ENCODE measurements around the gene BDKRB2. TPM values are rescaled to one million over a fixed set of nuclear protein-coding genes. Genes with fewer than 3 reads are reported as not detected.

The BDKRB2 gene
- total RNA-seq, 1 experiment from 2014 or later, result 0.15 TPM

DNA sequence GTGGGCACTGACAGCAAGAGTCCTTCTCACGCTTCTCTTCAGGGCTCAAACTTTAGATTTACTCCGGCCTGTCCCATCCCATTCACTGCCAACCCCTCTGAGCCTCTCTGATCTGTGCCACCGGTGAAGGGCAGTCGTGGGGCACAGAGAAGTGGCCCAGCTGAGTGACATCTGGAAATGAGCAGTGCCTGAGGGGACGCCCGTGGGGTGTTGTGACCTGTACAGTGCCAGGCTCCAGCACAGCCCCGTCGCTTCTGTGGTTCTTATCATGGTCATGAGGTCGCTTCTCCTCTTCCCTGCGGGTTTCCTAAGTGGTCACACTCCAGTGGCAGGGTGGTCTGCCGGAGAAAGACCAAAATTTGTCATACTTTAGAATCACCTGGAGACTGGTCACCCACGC, 4.1 kb downstream of the BDKRB2 start:
- Histone ChIP-seq H3K27me3 (ENCODE audit: insufficient read depth, low read length) (peaks cover 2% of the 10 kb centered on the region; the same call in 1 of the 2 replicates), H3K4me1 (ENCODE audit: insufficient read depth, low read length) (no peaks in the 10 kb centered on the region), H4K8ac (replicated peaks; ENCODE audit: insufficient read length, low read depth, low read length) (no peak overlapping the region), H2AK5ac (ENCODE audit: insufficient read length, low read length) (no peak overlapping the region), H3K18ac (ENCODE audit: insufficient read length, low read depth, low read length) (no peak overlapping the region), H2BK5ac (ENCODE audit: insufficient read length, low read length) (no peak overlapping the region), H4K20me1 (ENCODE audit: control insufficient read depth, insufficient read depth, insufficient read length) (no peaks in the 10 kb centered on the region), H2BK120ac (ENCODE audit: low read depth, low read length, poor library complexity, severe bottlenecking) (no peak overlapping the region), H4K91ac (ENCODE audit: insufficient read length, low read depth, low read length) (no peak overlapping the region), H3K4ac (ENCODE audit: low read depth, low read length) (no peak overlapping the region), H3K56ac (ENCODE audit: insufficient read length, low read depth, low read length) (no peak overlapping the region), H2AFZ (ENCODE audit: low read length) (no peak overlapping the region), H3K9ac (ENCODE audit: extremely low read depth, insufficient read length, low read length) (no peak overlapping the region), H4K5ac (ENCODE audit: insufficient read length, low read depth, low read length) (no peak overlapping the region), H3T11ph (ENCODE audit: low read length) (no peak overlapping the region), H3K79me2 (ENCODE audit: insufficient read depth, low read length) (no peaks in the 10 kb centered on the region), H2BK15ac (ENCODE audit: low read depth, low read length) (no peak overlapping the region), H2BK12ac (ENCODE audit: insufficient read length, low read depth, low read length) (no peak overlapping the region), H3K23ac (ENCODE audit: insufficient read length, low read depth, low read length) (no peak overlapping the region), H3K23me2 (ENCODE audit: insufficient read length, low read depth, low read length, poor library complexity, severe bottlenecking) (peaks cover 11% of the 10 kb centered on the region), H2BK20ac (ENCODE audit: low read depth, low read length, poor library complexity, severe bottlenecking) (no peak overlapping the region), H3K27ac (ENCODE audit: insufficient read length, low read depth, low read length) (no peak overlapping the region), H3K14ac (ENCODE audit: insufficient read depth, low read length) (no peak overlapping the region), H3K79me1 (ENCODE audit: insufficient read depth, low read depth, low read length, poor library complexity, severe bottlenecking) (no peaks in the 10 kb centered on the region), H3K4me2 (ENCODE audit: insufficient read depth, insufficient read length, low read length) (no peak overlapping the region), H3K9me3 (ENCODE audit: control insufficient read depth, low read depth, low read length) (peaks cover 4% of the 10 kb centered on the region)
- Mint-ChIP-seq H3K27ac (no peak overlapping the region; a peak in 1 of 7 replicates), H3K9me3 (peaks cover 12 to 14% of the 10 kb centered on the region in 2 experiments), H3K4me1 (peaks cover 14 to 24% of the 10 kb centered on the region in 2 experiments), H3K36me3 (ENCODE audit: insufficient read depth in 1 of 3, low read depth in 3 of 3) (peaks cover 0 to 14% (median 2%) of the 10 kb centered on the region in 3 experiments; a peak in 4 of 7 replicates), H3K27me3 (ENCODE audit: low read depth) (peaks cover 36% of the 10 kb centered on the region), H3K4me3 (no peak overlapping the region)
- no CpG with 5 or more reads among the region's 12 CpGs for WGBS (ENCODE audit: extremely low coverage, insufficient read length, low lambda C conversion rate)
- DNase-seq, result no peak
- no peak for TF ChIP-seq CTCF (conservative IDR thresholded peaks at IDR 0.05)
